HG03460 (cell line): ENCODE data around the gene APOBEC3H.

Experiments used
- ATAC-seq: cut with Tn5 transposase; IDR thresholded peaks from one replicate; pipeline ENCODE4 v1.9.1; 2021; ENCODE audit not compliant: unreplicated experiment

APOBEC3H gene

GRCh38 chr22:39080052-39080762 lies 16.8 kb upstream of the APOBEC3H start:
- ATAC-seq: no peak

DNA sequence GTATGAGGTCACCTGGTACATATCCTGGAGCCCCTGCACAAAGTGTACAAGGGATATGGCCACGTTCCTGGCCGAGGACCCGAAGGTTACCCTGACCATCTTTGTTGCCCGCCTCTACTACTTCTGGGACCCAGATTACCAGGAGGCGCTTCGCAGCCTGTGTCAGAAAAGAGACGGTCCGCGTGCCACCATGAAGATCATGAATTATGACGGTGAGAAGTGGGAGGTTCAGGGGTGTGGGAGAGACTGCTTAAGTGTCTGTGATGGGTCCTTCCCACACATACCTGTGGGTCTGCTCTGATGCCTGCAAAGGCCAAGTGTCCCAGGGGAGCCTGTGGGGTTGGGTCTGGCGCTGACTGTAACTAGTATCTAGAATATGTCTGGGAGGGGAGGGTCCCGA lies 16.0 kb upstream of the APOBEC3H start:
- ATAC-seq: no peak

GRCh38 chr22:39081598-39081997 lies 15.4 kb upstream of the APOBEC3H start:
- ATAC-seq: no peak

DNA sequence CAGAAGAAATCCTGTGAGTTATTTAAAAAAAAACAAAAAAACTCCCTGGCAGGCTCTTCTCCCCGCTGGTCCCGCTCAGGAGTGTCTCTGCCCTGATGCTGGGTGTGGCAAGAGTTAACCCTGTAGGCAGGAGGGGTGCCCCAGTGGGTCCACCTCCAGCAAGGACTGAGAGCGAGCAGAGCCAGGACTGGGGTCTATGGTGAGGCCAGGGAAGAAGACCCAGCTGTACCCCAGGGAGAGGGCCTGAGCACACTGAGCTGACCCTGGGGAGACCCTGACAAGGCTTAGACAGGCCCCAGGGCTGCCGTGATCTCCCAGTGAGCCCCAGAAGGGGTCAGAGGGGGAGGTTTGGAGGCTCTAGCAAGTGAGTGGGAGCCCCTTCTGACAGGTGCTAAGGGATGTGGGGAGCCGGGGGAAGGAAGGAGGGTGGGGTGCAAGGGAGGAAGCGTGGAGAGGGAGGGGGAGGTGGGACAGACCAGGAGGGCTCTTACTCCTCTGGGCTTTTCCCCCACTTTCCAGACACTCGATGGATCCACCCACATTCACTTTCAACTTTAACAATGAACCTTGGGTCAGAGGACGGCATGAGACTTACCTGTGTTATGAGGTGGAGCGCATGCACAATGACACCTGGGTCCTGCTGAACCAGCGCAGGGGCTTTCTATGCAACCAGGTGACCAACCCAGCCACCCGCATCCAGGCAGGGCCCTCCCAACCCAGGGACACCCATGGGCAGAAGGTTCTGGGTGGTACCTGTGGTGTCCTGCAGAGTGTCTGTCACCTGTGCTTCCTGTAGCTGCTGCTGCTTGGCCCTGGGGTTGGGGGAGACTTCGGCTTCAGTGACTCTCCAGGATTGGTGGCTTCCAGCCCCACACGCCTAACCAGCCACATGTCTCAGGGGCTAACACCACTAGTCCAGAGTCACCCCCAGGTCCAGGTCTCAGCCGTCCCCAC lies 13.6 kb upstream of the APOBEC3H start:
- ATAC-seq: no peak

DNA sequence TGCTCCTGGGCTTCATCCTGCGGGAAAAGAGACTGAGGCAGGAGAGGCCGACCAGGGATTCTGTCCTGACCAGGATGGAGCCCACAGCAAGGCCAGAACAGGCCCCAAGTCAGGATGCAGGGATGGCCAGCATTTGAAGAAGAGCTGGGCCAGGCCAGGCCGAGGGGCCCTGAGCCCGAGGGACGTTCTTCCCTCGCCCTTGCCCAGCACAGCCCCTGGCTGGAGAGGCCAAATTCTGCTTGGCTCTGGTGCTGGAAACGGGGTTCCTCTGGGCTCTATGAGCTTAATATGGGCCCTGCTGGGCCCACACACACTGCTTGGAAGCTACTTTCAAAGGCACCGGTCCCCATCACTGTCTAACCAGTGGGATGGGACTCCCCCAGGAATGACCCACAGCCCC lies 12.4 kb upstream of the APOBEC3H start:
- no peak for ATAC-seq

- no peak for ATAC-seq
These were observed 9.9 kb upstream of the APOBEC3H start for GRCh38 chr22:39087098-39087497.

- no peak for ATAC-seq
These were observed 9.0 kb upstream of the APOBEC3H start for GRCh38 chr22:39087881-39088684.

DNA sequence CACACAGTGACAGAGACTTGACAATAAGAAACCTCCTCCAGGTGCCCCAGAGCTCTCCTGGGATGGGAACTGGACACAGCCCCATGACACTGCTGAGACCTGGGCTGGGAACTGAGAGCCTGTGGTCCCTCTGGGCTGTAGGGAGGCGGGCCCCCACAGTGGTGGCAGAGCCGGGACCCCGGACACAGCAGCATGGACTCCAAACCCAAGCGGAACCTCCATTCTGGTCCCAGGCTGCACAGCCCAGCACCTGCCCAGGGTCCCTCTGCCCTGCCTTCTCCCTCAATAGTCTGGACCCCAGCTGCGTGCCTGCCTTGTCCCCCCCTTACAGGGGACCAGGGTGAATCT lies 8.4 kb upstream of the APOBEC3H start:
- ATAC-seq: no peak

DNA sequence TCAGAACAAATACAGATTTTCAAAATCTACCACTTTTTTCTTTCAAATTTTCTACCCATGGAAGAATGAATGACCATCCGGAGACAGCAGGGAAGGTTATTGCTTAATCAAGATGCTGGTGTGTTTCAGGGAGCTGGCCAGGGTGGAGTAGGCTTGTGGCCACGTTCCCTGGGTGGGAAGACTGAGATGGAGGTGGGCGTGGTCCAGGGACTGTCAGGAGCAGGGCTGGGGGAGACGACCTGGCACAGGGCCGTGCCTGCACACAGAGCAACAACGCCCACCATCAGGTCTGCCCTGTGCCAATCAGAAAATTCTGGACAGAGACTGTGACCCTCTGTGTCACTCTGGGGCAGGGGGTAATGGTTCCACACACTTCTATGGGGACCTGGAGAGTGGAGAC lies 7.1 kb upstream of the APOBEC3H start:
- ATAC-seq: no peak

DNA sequence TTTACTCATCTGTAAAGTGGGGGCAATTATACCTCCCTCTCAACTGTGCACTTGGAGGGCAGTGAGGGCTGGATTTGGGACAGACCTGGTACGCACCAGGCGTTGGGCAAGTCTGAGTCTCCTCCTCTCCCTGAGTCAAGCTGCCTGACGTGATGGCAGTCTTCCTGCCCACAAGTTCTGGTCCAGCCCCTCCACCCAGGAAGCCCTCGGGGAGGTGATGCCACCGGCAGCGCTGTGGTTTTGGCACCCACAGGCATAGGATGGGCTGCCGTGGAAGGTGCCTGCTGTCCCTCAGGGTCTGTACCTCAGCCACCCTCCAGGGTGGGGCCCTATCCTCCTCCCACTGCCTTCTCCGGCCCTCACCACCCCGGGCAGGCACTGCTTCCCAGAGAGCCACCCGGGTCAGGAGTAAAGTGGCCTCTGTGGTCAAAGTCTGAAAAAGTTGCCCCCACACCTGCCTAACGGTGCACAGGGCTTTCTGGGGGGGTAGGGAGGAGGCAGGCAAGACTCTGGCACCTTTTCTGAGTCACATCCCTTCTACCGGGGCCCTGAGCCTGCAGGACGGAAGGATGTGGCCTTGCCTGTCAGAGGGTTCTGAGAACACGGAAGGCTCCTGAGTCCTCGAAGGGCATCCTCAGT lies 6.5 kb upstream of the APOBEC3H start:
- no peak for ATAC-seq

- ATAC-seq: no peak
These were observed 5.6 kb upstream of the APOBEC3H start for GRCh38 chr22:39091126-39092081.

DNA sequence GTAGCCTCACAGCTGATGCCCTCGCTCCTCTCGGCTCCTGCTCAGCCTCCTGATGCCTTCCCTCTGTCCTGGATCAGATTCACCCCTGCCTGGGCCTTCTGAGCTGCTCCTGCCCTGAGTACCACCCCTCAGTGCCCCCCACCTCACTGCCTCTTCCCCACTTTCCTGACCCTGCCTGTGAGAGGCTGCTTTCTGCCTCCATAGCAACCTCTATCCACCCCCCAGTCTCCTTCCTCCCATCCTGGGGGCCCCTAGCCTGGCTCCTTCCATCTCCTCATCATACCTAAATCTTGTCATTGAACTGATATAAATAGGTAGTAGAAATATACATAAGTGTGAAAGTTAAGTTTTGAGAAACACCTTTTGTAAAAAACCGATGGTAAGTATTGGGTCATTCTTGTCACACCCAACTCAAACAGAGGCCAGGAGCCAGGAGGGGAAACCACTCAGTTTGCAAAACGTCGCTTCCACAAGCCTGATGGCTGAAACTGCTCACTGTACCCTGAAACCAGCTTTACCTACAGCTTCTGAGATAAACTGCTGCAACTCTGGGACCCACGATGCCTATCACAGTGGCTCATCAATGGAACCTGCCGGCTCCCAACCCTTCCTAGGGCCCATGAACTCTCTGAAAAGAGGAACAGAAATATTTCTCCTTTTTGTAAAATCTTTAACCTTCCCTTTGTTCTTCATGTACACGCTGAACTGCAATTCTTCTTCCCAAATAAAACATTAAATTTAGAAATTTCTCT lies 4.8 kb upstream of the APOBEC3H start:
- no peak for ATAC-seq

- no peak for ATAC-seq
These were observed 2.2 kb upstream of the APOBEC3H start for GRCh38 chr22:39094717-39095389.

- no peak for ATAC-seq
These were observed 1.1 kb upstream of the APOBEC3H start for GRCh38 chr22:39095971-39096370.

DNA sequence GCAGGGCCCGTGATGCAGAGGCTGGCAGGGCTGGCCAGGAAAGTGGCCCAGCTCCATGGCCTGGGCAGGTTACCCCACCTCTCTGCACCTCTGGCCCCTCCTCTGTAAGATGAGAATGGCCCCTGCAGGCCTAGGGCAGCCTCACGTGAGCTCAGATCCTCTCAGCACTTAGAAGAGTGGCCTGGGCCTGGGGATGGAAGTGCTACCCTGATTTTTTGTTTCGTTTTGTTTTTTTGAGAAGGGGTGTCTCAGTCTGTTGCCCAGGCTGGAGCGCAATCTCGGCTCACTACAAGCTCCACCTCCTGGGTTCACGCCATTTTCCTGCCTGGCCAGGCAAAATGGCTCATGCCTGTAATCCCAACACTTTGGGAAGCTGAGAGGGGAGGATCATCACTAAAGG lies 982 bp downstream of the APOBEC3H start:
- ATAC-seq: no peak

DNA sequence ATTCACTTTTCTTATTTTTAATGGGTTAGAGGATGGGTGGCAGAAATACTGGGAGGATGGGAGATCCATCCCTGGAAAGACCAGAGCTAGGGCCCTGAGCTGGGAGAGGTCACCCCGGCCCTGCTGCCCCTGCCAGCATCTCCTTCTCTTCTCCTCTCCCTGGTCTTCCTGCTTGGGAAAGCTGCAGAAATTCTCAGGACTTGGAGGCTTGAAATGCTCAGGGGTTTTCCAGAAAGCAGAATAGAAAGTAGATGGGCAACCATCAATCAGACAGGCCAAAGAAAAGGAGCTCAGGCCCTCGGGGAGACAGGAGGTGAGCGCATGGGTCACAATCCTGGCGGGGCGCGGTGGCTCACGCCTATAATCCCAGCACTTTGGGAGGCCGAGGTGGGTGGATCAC lies 1.5 kb downstream of the APOBEC3H start:
- ATAC-seq: no peak

DNA sequence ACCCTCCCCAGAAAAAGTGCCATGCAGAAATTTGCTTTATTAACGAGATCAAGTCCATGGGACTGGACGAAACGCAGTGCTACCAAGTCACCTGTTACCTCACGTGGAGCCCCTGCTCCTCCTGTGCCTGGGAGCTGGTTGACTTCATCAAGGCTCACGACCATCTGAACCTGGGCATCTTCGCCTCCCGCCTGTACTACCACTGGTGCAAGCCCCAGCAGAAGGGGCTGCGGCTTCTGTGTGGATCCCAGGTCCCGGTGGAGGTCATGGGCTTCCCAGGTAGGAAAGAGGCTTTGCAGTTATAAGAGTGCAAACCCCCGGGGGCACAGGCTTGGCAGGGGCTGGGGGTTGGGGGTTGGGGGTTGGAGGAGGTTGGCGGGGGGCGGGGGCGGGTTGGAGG lies 4.2 kb downstream of the APOBEC3H start:
- no peak for ATAC-seq

DNA sequence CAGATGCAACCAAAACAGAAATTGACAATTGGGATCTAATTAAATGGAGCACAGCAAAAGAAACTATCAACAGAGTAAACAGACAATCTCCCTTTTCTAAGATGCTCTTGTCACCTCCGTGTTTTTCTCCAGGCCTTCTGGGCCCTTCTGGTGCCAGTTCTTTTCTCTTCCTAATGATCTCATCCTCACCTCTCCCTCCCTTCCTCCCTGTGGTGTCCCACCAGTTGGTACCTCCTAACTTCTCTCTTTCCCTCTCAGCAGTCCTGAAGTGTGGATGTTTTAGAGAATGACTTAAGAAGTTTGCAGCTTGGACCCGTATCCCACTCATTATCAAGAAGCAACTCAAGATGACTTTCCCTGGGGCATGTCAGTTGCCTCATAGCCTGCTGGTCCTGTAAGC lies 6.4 kb downstream of the APOBEC3H start:
- ATAC-seq: no peak

DNA sequence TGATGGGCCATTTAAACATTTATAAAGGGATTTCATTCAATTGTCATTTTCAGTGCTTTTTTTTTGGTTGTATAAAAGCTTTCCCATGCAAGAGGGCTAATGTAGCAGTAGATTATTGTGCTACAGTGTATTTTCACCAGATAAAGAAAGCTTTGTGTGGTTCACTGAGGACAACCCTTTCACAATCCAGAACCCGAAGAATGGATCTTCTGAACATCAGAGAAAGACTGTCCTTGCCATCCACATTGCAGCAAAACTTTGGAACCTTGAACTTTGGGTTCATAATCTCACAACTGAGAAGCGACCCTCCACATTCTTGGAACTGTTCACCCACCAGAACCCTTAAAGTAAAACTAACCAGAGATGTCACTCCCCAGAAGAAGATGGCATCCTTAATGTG lies 9.3 kb downstream of the APOBEC3H start:
- no peak for ATAC-seq
